HepG2 (cell line): ENCODE results near the gene SLC9A9. TPM values are rescaled to one million over a fixed set of nuclear protein-coding genes. Genes with fewer than 3 reads are reported as not detected.

ENCODE experiments used
- ATAC-seq: fragments of 200-7000 bp; cut with Tn5 transposase; 3 replicates; pipeline ENCODE4 v1.9.1; 2020; ENCODE audit warnings: mild to moderate bottlenecking, moderate library complexity
- BruUV-seq: library from RNA; stranded (reverse); fragments of 400-500 nt; replicated peaks from 2 replicates; lab custom pipeline; 2021; lab: Mats Ljungman, UMichigan
- CTCF ChIA-PET: fragments of 300-600 bp; formaldehyde crosslinking; extraction: SDS; loops from one replicate; lab custom pipeline; 2021; ENCODE audit warnings: low total read pairs, inconsistent platforms, low intra/inter-chr PET ratio; lab: Yijun Ruan, JAX
- POLR2A ChIA-PET: fragments of 350-600 bp; sonication (Branson Sonifier 250); formaldehyde crosslinking; loops from one replicate; lab custom pipeline; 2020; ENCODE audit warnings: antibody characterized with exemption, inconsistent platforms; lab: Yijun Ruan, JAX
- DNase-seq: peaks from one replicate; pipeline ENCODE4 v3.0.0-alpha.2; 2015; ENCODE audit warnings: low spot score
- FAIRE-seq: peaks from 3 replicates; lab custom pipeline; 2011; peaks lifted over from hg19 to GRCh38; lab: Jason Lieb, UNC
- H2AFZ ChIP-seq: one replicate; pipeline ENCODE4 v1.6.1; 2011; ENCODE audit warnings: low read length, inconsistent platforms
- H3K27ac ChIP-seq: fragments of 300-600 bp; 3 replicates; pipeline ENCODE4 v1.8.0; 2011; ENCODE audit warnings: mixed run types, mild to moderate bottlenecking, mixed read lengths, low read length, inconsistent platforms; ENCODE audit not compliant: insufficient read depth; ENCODE audit errors: extremely low read length
- H3K27me3 ChIP-seq, 2 experiments: fragments of 200-600 bp in 1 of 2; 2 replicates in 1 of 2; 3 replicates in 1 of 2; pipeline versions ENCODE4 v1.6.0 to v1.8.0; 2011; ENCODE audit warnings: low read length in 2 of 2, mild to moderate bottlenecking in 2 of 2, moderate library complexity in 2 of 2, inconsistent platforms in 1 of 2; ENCODE audit not compliant: insufficient read depth in 2 of 2, control insufficient read depth in 1 of 2
- H3K36me3 ChIP-seq, 2 experiments: fragments of 200-600 bp in 1 of 2; replicated peaks in 1 of 2; 2 replicates in 1 of 2; 3 replicates in 1 of 2; pipeline versions ENCODE4 v1.5.1 to v1.8.0; 2011; ENCODE audit warnings: low read length in 2 of 2, inconsistent platforms in 1 of 2; ENCODE audit not compliant: insufficient read depth in 2 of 2, control insufficient read depth in 1 of 2
- H3K4me1 ChIP-seq: 2 replicates; pipeline ENCODE4 v1.5.1; 2012; ENCODE audit warnings: low read length, inconsistent platforms; ENCODE audit not compliant: insufficient read depth
- H3K4me2 ChIP-seq: 2 replicates; pipeline ENCODE4 v1.6.0; 2011; ENCODE audit warnings: low read depth, low read length, inconsistent platforms
- H3K4me3 ChIP-seq, 3 experiments: fragments of 200-600 bp in 1 of 3; sonication (generic), shearing (Covaris generic) in 1 of 3; replicated peaks in 1 of 3; 2 replicates each; pipeline ENCODE4 v1.5.1; 2011 to 2016; ENCODE audit warnings: low read length in 3 of 3, inconsistent platforms in 2 of 3, low read depth in 2 of 3, mild to moderate bottlenecking in 2 of 3, control low read depth in 1 of 3, mixed read lengths in 1 of 3; ENCODE audit not compliant: insufficient read depth in 1 of 3
- H3K79me2 ChIP-seq: one replicate; pipeline ENCODE4 v1.6.1; 2011; ENCODE audit warnings: low read length, inconsistent platforms; ENCODE audit not compliant: insufficient read depth
- H3K9ac ChIP-seq: 2 replicates; pipeline ENCODE4 v1.6.0; 2011; ENCODE audit warnings: mild to moderate bottlenecking, low read depth, low read length, inconsistent platforms; ENCODE audit not compliant: insufficient read depth
- H3K9me3 ChIP-seq: 2 replicates; pipeline ENCODE4 v1.5.1; 2012; ENCODE audit warnings: mild to moderate bottlenecking, low read length
- H4K20me1 ChIP-seq: 2 replicates; pipeline ENCODE4 v1.6.0; 2011; ENCODE audit warnings: inconsistent platforms, mild to moderate bottlenecking, low read length, moderate library complexity; ENCODE audit not compliant: insufficient read depth
- AGO1 ChIP-seq: fragments of 200-400 bp; formaldehyde crosslinking; IDR thresholded peaks from 2 replicates; pipeline ENCODE4 v1.6.1; 2017; ENCODE audit warnings: mild to moderate bottlenecking, low read depth, low read length, moderate library complexity; ENCODE audit not compliant: poor library complexity, severe bottlenecking
- CBX2 ChIP-seq, 2 experiments: fragments of 200-600 bp in 1 of 2; sonication (generic); formaldehyde crosslinking in 1 of 2; IDR thresholded peaks; 2 replicates each; pipeline versions ENCODE4 v1.7.0 to v1.8.1; 2018 to 2022; ENCODE audit warnings: low read depth in 2 of 2, low read length in 1 of 2, mild to moderate bottlenecking in 1 of 2, missing genetic modification reagents in 1 of 2
- CEBPZ ChIP-seq: IDR thresholded peaks from 2 replicates; pipeline ENCODE4 v1.6.1; 2012; ENCODE audit warnings: low read length, improper control_type of control experiment
- FOXK2 ChIP-seq: fragments of 450-650 bp; IDR thresholded peaks from 2 replicates; pipeline ENCODE4 v1.6.1; 2016
- GATAD2A ChIP-seq: IDR thresholded peaks from 2 replicates; pipeline ENCODE4 v1.6.1; 2016
- HNRNPUL1 ChIP-seq: fragments of 200-400 bp; formaldehyde crosslinking; IDR thresholded peaks from 2 replicates; pipeline ENCODE4 v1.6.1; 2017; ENCODE audit warnings: low read depth, mild to moderate bottlenecking, low read length, moderate library complexity
- KMT2A ChIP-seq: sonication (generic); formaldehyde crosslinking; IDR thresholded peaks from 2 replicates; pipeline ENCODE4 v1.4.0; 2020; ENCODE audit warnings: missing genetic modification reagents
- MTA3 ChIP-seq: sonication (generic); formaldehyde crosslinking; IDR thresholded peaks from 2 replicates; pipeline ENCODE4 v1.4.0; 2020; ENCODE audit warnings: missing genetic modification reagents
- PHF20 ChIP-seq: sonication (generic); formaldehyde crosslinking; IDR thresholded peaks from 2 replicates; pipeline ENCODE4 v1.5.0; 2020; ENCODE audit warnings: mild to moderate bottlenecking, missing genetic modification reagents
- RBAK ChIP-seq: sonication (generic); formaldehyde crosslinking; IDR thresholded peaks from 2 replicates; pipeline ENCODE4 v1.5.1; 2020; ENCODE audit warnings: mild to moderate bottlenecking, missing genetic modification reagents
- THRA ChIP-seq: sonication (generic); formaldehyde crosslinking; IDR thresholded peaks from 2 replicates; pipeline ENCODE4 v1.4.0; 2020; ENCODE audit warnings: missing genetic modification reagents, borderline replicate concordance
- U2AF1 ChIP-seq: fragments of 200-400 bp; formaldehyde crosslinking; optimal IDR thresholded peaks from 2 replicates; pipeline ENCODE3; 2017; ENCODE audit warnings: mild to moderate bottlenecking, low read depth, low read length
- ZFAT ChIP-seq: sonication (generic); formaldehyde crosslinking; conservative IDR thresholded peaks from 2 replicates; pipeline ENCODE4 v1.8.1; 2023; ENCODE audit warnings: missing genetic modification reagents, inconsistent platforms
- ZNF567 ChIP-seq: sonication (generic); formaldehyde crosslinking; IDR thresholded peaks from 2 replicates; pipeline ENCODE4 v1.8.1; 2023; ENCODE audit warnings: mild to moderate bottlenecking, missing genetic modification reagents, borderline replicate concordance
- ZNF777 ChIP-seq: sonication (generic); formaldehyde crosslinking; IDR thresholded peaks from 2 replicates; pipeline ENCODE4 v1.4.0; 2020; ENCODE audit warnings: missing genetic modification reagents
- ZSCAN5A ChIP-seq: sonication (generic); formaldehyde crosslinking; IDR thresholded peaks from 2 replicates; pipeline ENCODE4 v1.8.0; 2022; ENCODE audit warnings: mild to moderate bottlenecking, missing genetic modification reagents, borderline replicate concordance
- WGBS: methylation state at CpG from one replicate; pipeline ENCODE4 v1.1.6; 2017; ENCODE audit warnings: low lambda C conversion rate; 5-methylcytosine and 5-hydroxymethylcytosine counted together
- in situ Hi-C: cut with HindIII; loops from 2 replicates; pipeline ENCODE4 v1.10.0; 2017; ENCODE audit warnings: low pct_unique_long_range_greater_than_20kb; ENCODE audit not compliant: extremely low pct_ligation_motif_present
- intact Hi-C: fragments of 100-400 bp; cut with micrococcal nuclease; formaldehyde crosslinking; loops from one replicate; pipeline ENCODE4 v1.10.0; 2022; ENCODE audit not compliant: unreplicated experiment
- polyA plus RNA-seq, 8 experiments: library from polyadenylated mRNA; depleted of rRNA in 3 of 8; stranded (reverse) in 7 of 8; unstranded in 1 of 8; fragments of >200 nt; fragmentation: Illumina TruSeq in 4 of 8; extraction: Trizol in 4 of 8; gene quantifications; 2 replicates each; pipeline versions ENCODE4 v1.2.1 to v1.2.3, GENCODE V29; 2011 to 2016; ENCODE audit warnings: low read depth in 4 of 8, missing spikeins in 1 of 8, mixed read lengths in 1 of 8; ENCODE audit not compliant: insufficient read depth in 1 of 8
- total RNA-seq, 5 experiments: library from RNA; depleted of rRNA; stranded (reverse); fragments of >200 nt; fragmentation: Illumina TruSeq; extraction: Trizol; gene quantifications; 2 replicates each; pipeline ENCODE4 v1.2.3, GENCODE V29; 2016; ENCODE audit warnings: low read depth in 1 of 5

SLC9A9 gene
- total and polyA plus RNA-seq, 2 of the 13 experiments (the other 11 are each of a cell fraction or from before 2014, with no cell fraction given), result not detected

GRCh38 chr3:143525408-143525807, 322.9 kb downstream of the SLC9A9 start:
- H3K4me1 ChIP-seq, result no peaks in the 10 kb centered on the region
- POLR2A ChIA-PET, result no interaction called here

GRCh38 chr3:143521803-143522202, 326.5 kb downstream of the SLC9A9 start:
- intact Hi-C loops, result no loop called here
- Histone ChIP-seq H2AFZ (no peak overlapping the region), H3K9ac (no peak overlapping the region), H3K4me3 (no peak overlapping the region), H3K27me3 (no peaks in the 10 kb centered on the region), H3K27ac (no peak overlapping the region), H3K79me2 (no peaks in the 10 kb centered on the region), H3K36me3 (no peaks in the 10 kb centered on the region), H3K4me2 (no peak overlapping the region), H4K20me1 (no peaks in the 10 kb centered on the region), H3K4me1 (no peaks in the 10 kb centered on the region), H3K9me3 (no peaks in the 10 kb centered on the region)
- no peak for ATAC-seq
- no TSS peak for BruUV-seq
- DNase-seq, result no peak
- ChIA-PET POLR2A (no interaction called here), CTCF (no interaction called here)
- in situ Hi-C loops, result no loop called here
- WGBS, result 0% methylated on average over 2 of the region's 2 CpGs
- FAIRE-seq, result no peak
- no peak for TF ChIP-seq AGO1
- no peak for TF ChIP-seq ZSCAN5A
- TF ChIP-seq ZNF567 (CRISPR knock-in tag), result no peak
- no peak for TF ChIP-seq KMT2A (CRISPR knock-in tag)
- no peak for TF ChIP-seq RBAK (CRISPR knock-in tag)
- TF ChIP-seq ZFAT (CRISPR knock-in tag), result no peak
- TF ChIP-seq CEBPZ, result no peak
- TF ChIP-seq ZNF777 (CRISPR knock-in tag), result no peak

More at GRCh38 chr3:143525408-143525807, 322.9 kb downstream of the SLC9A9 start:
- in situ Hi-C loops (no loop called here), intact Hi-C loops (no loop called here)
- H3K27me3 ChIP-seq, result no peaks in the 10 kb centered on the region
- H3K4me2 ChIP-seq, result no peak overlapping the region
- 49% methylated on average over 2 of the region's 2 CpGs for whole genome bisulfite sequencing
- no peaks in the 10 kb centered on the region for H3K9me3 ChIP-seq
- BruUV-seq, result no TSS peak
- no peaks in the 10 kb centered on the region for H4K20me1 ChIP-seq
- H3K27ac ChIP-seq, result no peak overlapping the region
- CTCF ChIA-PET, result no interaction called here
- no peak overlapping the region for H3K4me3 ChIP-seq
- no peaks in the 10 kb centered on the region for H3K79me2 ChIP-seq
- H3K9ac ChIP-seq, result no peak overlapping the region
- TF ChIP-seq MTA3 (CRISPR knock-in tag) (no peak), HNRNPUL1 (no peak), U2AF1 (no peak), FOXK2 (no peak), THRA (CRISPR knock-in tag) (no peak), GATAD2A (CRISPR knock-in tag) (no peak), CBX2 (IDR thresholded peaks at IDR 0.05; ENCODE audit: low read depth, low read length) (no peak), CBX2 (CRISPR knock-in tag; IDR thresholded peaks at IDR 0.05; ENCODE audit: low read depth) (no peak), PHF20 (CRISPR knock-in tag) (no peak)
- ATAC-seq (no peak), DNase-seq (no peak), FAIRE-seq (no peak)
- H2AFZ ChIP-seq, result no peak overlapping the region
- H3K36me3 ChIP-seq, result no peaks in the 10 kb centered on the region
